ENCODE measurements around the gene UBA7. TPM values are rescaled to one million over a fixed set of nuclear protein-coding genes. Genes with fewer than 3 reads are reported as not detected.
"Not testable (repeated sequence)": the region's sequence is repeated elsewhere in the genome, so short reads cannot be mapped to it uniquely, and the experiment has no call there.

UBA7 gene
- total and polyA plus RNA-seq, 4 donors, result 16.3 to 42.9 (median 28.4) TPM

DNA sequence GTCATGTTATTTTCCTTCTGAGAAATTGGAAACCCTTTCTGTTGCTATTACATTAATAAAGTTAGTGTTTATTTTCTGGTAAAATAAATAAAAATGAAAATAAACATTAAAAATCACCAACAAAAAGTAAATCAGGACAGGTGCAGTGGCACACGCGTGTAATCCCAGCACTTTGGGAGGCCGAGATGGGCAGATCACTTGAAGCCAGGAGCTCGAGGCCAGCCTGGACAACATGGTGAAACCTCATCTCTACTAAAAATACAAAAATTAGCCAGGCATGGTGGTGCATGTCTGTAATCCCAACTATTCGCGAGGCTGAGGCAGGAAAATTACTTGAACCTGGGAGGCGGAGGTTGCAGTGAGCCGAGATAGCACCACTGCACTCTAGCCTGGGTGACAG lies 37.7 kb downstream of the UBA7 start:
- peaks cover 33% of the 10 kb centered on the region for H3K36me3 ChIP-seq (ENCODE audit: control insufficient read depth, insufficient read depth, low read length)
- peaks cover 15% of the 10 kb centered on the region for H3K4me1 ChIP-seq (ENCODE audit: control insufficient read depth, insufficient read depth, low read length)
- DNase-seq (ENCODE audit: low read depth in 4 of 6, low spot score in 6 of 6); H3K9me3 ChIP-seq (ENCODE audit: control insufficient read depth, insufficient read depth, low read length); H3K27ac ChIP-seq (ENCODE audit: low read depth, low read length); H3K27me3 ChIP-seq (ENCODE audit: control insufficient read depth, insufficient read depth, low read length); H3K4me3 ChIP-seq (ENCODE audit: low read depth, low read length): not testable (repeated sequence)
- WGBS (ENCODE audit: insufficient coverage), result 100% methylated on average over 6 of the region's 8 CpGs

DNA sequence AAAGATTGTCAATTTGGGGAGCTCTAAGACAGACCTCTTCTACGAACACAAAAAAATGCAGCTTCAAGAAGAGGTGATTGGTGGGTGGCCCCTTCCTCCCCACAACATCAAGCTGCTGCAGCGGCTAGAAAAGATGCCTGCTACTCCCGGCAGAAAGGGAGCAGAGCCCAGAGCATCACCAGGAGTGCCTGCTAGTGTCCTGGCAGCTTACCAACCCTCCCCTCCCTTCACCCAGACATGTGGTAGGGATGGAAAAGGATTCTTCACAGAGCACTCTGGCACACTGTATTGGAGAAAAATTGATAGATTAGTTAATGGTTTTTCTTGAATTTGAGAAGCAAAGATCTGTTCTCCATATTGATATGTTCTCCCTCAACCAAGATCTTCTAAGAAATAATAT lies 38.2 kb downstream of the UBA7 start:
- no peak overlapping the region for H3K27ac ChIP-seq (ENCODE audit: low read depth, low read length)
- no peak overlapping the region for H3K4me3 ChIP-seq (ENCODE audit: low read depth, low read length)
- DNase-seq (ENCODE audit: low read depth in 4 of 6, low spot score in 6 of 6), result peak in 2 of 6 donors; percentile 63 to 72
- peaks cover 10% of the 10 kb centered on the region for H3K4me1 ChIP-seq (ENCODE audit: control insufficient read depth, insufficient read depth, low read length)
- 0% methylated on average over 1 of the region's 3 CpGs for WGBS (ENCODE audit: insufficient coverage)
- no peaks in the 10 kb centered on the region for H3K27me3 ChIP-seq (ENCODE audit: control insufficient read depth, insufficient read depth, low read length)
- no peaks in the 10 kb centered on the region for H3K9me3 ChIP-seq (ENCODE audit: control insufficient read depth, insufficient read depth, low read length)
- H3K36me3 ChIP-seq (ENCODE audit: control insufficient read depth, insufficient read depth, low read length), result peaks cover 31% of the 10 kb centered on the region

DNA sequence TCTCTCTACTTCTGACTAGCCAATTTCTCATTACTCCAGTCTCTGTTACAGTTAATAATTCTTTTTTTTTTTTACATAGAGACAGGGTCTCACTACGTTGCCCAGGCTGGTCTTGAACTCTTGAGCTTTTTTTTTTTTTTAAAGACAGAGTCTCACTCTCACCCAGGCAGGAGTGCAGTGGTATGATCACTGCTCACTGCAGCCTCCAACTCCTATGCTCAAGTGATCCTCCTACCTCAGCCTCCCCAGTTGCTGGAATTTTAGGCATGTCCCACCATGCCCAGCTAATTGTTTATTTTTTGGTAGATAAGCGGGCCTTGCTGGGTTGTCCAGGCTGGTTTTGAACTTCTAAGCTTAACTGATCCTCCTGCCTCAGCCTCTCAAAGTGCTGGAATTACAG lies 41.0 kb downstream of the UBA7 start:
- Histone ChIP-seq H3K9me3 (ENCODE audit: control insufficient read depth, insufficient read depth, low read length) (no peaks in the 10 kb centered on the region), H3K36me3 (ENCODE audit: control insufficient read depth, insufficient read depth, low read length) (peaks cover 19% of the 10 kb centered on the region), H3K27ac (ENCODE audit: low read depth, low read length) (no peak overlapping the region), H3K27me3 (ENCODE audit: control insufficient read depth, insufficient read depth, low read length) (no peaks in the 10 kb centered on the region), H3K4me3 (ENCODE audit: low read depth, low read length) (no peak overlapping the region), H3K4me1 (ENCODE audit: control insufficient read depth, insufficient read depth, low read length) (peaks cover 7% of the 10 kb centered on the region)
- DNase-seq (ENCODE audit: low read depth in 4 of 6, low spot score in 6 of 6), result no peak
- 100% methylated on average over 2 of the region's 2 CpGs for WGBS (ENCODE audit: insufficient coverage)

DNA sequence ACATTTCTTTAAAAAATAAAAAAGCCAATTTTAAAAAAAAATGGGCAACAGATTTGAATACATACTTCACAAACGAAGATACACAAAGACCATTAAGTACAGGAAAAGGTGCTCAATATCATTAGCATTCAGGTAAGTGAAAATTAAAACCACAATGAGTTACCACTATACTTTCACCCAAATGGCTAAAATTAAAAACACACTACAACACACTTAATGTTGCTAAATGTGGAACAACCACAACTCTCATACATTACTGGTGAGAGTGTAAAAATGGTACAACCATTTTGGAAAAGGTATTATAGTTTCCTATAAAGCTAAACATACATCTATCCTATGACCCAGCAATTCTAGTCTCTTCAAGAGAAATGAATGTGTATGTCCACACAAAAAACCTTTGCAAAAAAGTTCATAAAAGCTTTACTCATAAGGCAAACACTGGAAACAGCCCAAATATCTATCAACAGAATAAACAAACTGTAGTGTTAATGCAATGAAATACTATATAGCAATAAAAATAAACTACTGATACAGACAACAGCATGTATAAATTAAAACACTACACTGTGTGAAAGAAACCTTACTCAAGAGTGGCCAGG lies 42.3 kb downstream of the UBA7 start:
- Histone ChIP-seq H3K9me3 (ENCODE audit: control insufficient read depth, insufficient read depth, low read length) (no peaks in the 10 kb centered on the region), H3K4me1 (ENCODE audit: control insufficient read depth, insufficient read depth, low read length) (peaks cover 7% of the 10 kb centered on the region), H3K36me3 (ENCODE audit: control insufficient read depth, insufficient read depth, low read length) (peaks cover 11% of the 10 kb centered on the region), H3K27ac (ENCODE audit: low read depth, low read length) (no peak overlapping the region), H3K27me3 (ENCODE audit: control insufficient read depth, insufficient read depth, low read length) (no peaks in the 10 kb centered on the region), H3K4me3 (ENCODE audit: low read depth, low read length) (no peak overlapping the region)
- WGBS (ENCODE audit: insufficient coverage), result no CpG with 5 or more reads among the region's 1 CpG
- no peak for DNase-seq (ENCODE audit: low read depth in 4 of 6, low spot score in 6 of 6)

DNA sequence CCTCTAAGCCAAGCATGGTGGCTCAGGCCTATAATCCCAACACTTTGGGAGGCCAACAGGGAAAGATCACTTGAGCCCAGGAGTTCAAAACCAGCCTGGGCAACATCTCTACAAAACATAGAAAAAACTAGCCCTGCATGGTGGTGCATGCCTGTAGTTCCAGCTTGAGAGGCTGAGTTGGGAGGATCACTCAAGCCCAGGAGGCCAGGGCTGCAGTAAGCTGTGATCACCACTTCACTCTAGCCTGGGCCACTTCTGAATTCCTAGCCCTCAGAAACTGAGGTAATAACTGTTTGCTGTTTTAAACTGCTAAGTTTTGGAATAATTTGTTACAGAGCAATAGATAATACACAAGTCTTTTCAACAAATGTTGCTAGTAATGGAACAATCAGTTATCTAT lies 43.8 kb downstream of the UBA7 start:
- no peak overlapping the region for H3K27ac ChIP-seq (ENCODE audit: low read depth, low read length)
- no peaks in the 10 kb centered on the region for H3K9me3 ChIP-seq (ENCODE audit: control insufficient read depth, insufficient read depth, low read length)
- no peak for DNase-seq (ENCODE audit: low read depth in 4 of 6, low spot score in 6 of 6)
- H3K4me3 ChIP-seq (ENCODE audit: low read depth, low read length), result no peak overlapping the region
- H3K27me3 ChIP-seq (ENCODE audit: control insufficient read depth, insufficient read depth, low read length), result no peaks in the 10 kb centered on the region
- no peaks in the 10 kb centered on the region for H3K4me1 ChIP-seq (ENCODE audit: control insufficient read depth, insufficient read depth, low read length)
- peaks cover 7% of the 10 kb centered on the region for H3K36me3 ChIP-seq (ENCODE audit: control insufficient read depth, insufficient read depth, low read length)

DNA sequence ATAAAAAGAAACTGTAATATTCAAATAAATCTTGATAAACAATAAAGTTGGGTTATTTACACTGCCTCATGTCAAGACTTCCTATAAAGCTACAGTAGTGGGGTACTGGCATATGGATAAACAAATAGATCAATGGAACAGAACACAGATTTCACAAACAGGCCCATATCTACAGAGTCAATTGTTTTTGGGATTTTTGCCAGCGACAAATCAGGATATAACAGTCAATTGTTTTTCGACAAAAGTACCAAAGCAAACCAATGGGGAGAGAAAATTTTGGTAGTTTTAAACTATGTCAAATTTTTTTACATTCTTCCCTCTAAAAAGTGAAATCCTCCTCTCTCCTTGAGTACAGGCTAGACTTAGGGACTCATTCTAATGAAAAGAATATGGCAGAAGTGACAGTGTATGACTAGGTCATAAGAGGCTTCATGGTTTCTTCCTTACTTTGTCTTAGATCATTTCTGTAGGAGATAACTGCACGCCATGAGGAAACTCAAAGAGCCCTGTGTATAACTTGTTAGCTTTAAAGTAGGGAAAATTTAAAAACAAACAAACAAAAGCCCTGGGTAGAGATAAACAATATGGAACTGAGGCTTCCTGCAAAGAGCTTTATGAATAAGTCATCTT lies 44.4 kb downstream of the UBA7 start:
- H3K4me1 ChIP-seq (ENCODE audit: control insufficient read depth, insufficient read depth, low read length), result no peaks in the 10 kb centered on the region
- no peaks in the 10 kb centered on the region for H3K9me3 ChIP-seq (ENCODE audit: control insufficient read depth, insufficient read depth, low read length)
- no peak overlapping the region for H3K27ac ChIP-seq (ENCODE audit: low read depth, low read length)

DNA sequence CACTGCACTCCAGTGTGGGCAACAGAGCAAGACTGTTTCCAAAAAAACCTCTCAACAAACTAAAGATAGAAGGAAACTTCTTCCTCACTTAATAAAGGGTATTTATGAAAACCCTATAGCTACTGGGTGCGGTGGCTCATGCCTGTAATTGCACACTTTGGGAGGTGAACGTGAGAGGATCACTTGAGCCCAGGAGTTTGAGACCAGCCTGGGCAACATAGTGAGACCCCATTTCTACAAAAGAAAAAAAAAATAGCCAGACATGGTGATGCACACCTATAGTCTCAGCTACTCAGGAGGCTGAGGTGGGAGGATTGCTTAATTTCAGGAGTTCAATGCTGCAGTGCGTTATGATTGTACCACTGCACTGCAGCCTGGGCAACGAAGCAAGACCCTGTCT lies 49.8 kb downstream of the UBA7 start:
- H3K27me3 ChIP-seq (ENCODE audit: control insufficient read depth, insufficient read depth, low read length), result no peaks in the 10 kb centered on the region
- WGBS (ENCODE audit: insufficient coverage), result no CpG with 5 or more reads among the region's 4 CpGs

More for the DNA sequence above, 44.4 kb downstream of the UBA7 start:
- no peak for DNase-seq (ENCODE audit: low read depth in 4 of 6, low spot score in 6 of 6)
- H3K36me3 ChIP-seq (ENCODE audit: control insufficient read depth, insufficient read depth, low read length), result peaks cover 10% of the 10 kb centered on the region
- no peaks in the 10 kb centered on the region for H3K27me3 ChIP-seq (ENCODE audit: control insufficient read depth, insufficient read depth, low read length)
- WGBS (ENCODE audit: insufficient coverage), result no CpG with 5 or more reads among the region's 3 CpGs
- no peak overlapping the region for H3K4me3 ChIP-seq (ENCODE audit: low read depth, low read length)

DNA sequence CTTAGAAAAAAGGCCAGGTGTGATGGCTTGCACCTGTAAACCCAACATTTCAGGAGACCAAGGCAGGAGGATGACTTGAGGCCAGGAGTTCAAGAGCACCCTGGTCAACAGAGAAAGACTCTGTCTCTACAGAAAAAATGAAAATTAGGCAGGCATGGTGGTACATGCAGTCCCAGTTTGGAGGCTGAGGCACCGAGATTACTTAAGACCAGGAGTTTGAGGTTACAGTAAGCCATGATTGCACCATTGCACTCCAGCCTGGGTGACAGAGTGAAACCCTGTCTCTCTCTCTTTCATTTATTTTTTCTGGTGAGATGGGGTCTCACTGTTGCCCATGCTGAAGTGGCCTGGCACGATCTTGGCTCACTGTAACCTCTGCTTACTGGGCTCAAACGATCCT lies 52.1 kb downstream of the UBA7 start:
- H3K36me3 ChIP-seq (ENCODE audit: control insufficient read depth, insufficient read depth, low read length), result peaks cover 9% of the 10 kb centered on the region
- no peaks in the 10 kb centered on the region for H3K9me3 ChIP-seq (ENCODE audit: control insufficient read depth, insufficient read depth, low read length)
- DNase-seq (ENCODE audit: low read depth in 4 of 6, low spot score in 6 of 6), result no peak
- H3K4me1 ChIP-seq (ENCODE audit: control insufficient read depth, insufficient read depth, low read length), result no peaks in the 10 kb centered on the region
- WGBS (ENCODE audit: insufficient coverage), result 90% methylated on average over 2 of the region's 3 CpGs
- no peaks in the 10 kb centered on the region for H3K27me3 ChIP-seq (ENCODE audit: control insufficient read depth, insufficient read depth, low read length)
- H3K27ac ChIP-seq (ENCODE audit: low read depth, low read length), result no peak overlapping the region
- no peak overlapping the region for H3K4me3 ChIP-seq (ENCODE audit: low read depth, low read length)

More for the DNA sequence above, 49.8 kb downstream of the UBA7 start:
- DNase-seq (ENCODE audit: low read depth in 4 of 6, low spot score in 6 of 6), result no peak
- Histone ChIP-seq H3K4me3 (ENCODE audit: low read depth, low read length) (no peak overlapping the region), H3K9me3 (ENCODE audit: control insufficient read depth, insufficient read depth, low read length) (no peaks in the 10 kb centered on the region), H3K36me3 (ENCODE audit: control insufficient read depth, insufficient read depth, low read length) (peaks cover 9% of the 10 kb centered on the region), H3K4me1 (ENCODE audit: control insufficient read depth, insufficient read depth, low read length) (no peaks in the 10 kb centered on the region), H3K27ac (ENCODE audit: low read depth, low read length) (no peak overlapping the region)

DNA sequence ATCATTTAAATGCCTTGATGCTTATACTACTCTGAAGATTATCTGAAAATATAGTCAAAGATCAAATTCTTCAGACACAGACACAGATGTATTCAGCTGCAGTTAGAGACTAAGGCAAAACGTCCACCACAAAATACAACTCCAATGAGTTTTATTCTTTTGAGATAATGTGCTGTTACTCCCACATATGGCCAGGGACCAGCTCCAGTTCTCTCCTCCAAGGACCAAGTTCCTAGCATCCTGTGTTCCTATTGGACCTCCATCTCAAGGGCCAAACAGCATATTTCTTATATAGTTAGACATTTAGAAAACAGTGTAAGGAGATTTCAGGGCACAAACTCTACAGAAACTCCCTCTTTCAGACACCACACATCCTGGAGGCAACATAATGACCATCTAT lies 54.5 kb downstream of the UBA7 start:
- H3K27ac ChIP-seq (ENCODE audit: low read depth, low read length), result no peak overlapping the region
- H3K9me3 ChIP-seq (ENCODE audit: control insufficient read depth, insufficient read depth, low read length), result no peaks in the 10 kb centered on the region
- WGBS (ENCODE audit: insufficient coverage), result no CpG with 5 or more reads among the region's 1 CpG
- no peak overlapping the region for H3K4me3 ChIP-seq (ENCODE audit: low read depth, low read length)
- no peaks in the 10 kb centered on the region for H3K27me3 ChIP-seq (ENCODE audit: control insufficient read depth, insufficient read depth, low read length)
- no peak for DNase-seq (ENCODE audit: low read depth in 4 of 6, low spot score in 6 of 6)
- H3K4me1 ChIP-seq (ENCODE audit: control insufficient read depth, insufficient read depth, low read length), result no peaks in the 10 kb centered on the region
- peaks cover 3% of the 10 kb centered on the region for H3K36me3 ChIP-seq (ENCODE audit: control insufficient read depth, insufficient read depth, low read length)

DNA sequence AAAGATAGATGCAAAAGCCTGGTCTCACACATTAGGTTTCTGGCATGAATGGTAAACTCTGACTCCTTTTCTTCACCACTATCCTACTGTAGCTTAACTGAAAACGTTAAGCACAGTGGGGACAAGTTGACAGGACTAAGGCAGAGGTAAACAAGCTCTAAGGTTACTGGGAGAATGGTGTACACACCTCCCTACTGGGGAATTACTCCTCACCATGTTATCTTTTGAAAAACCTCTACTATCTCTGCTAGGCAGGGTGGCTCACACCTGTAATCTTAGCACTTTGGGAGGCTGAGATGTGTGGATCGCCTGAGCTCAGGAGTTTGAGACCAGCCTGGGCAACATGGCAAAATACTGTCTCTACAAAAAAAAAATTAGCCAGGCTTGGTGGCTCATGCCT lies 56.6 kb downstream of the UBA7 start:
- Histone ChIP-seq H3K27me3 (ENCODE audit: control insufficient read depth, insufficient read depth, low read length) (no peaks in the 10 kb centered on the region), H3K27ac (ENCODE audit: low read depth, low read length) (no peak overlapping the region), H3K9me3 (ENCODE audit: control insufficient read depth, insufficient read depth, low read length) (no peaks in the 10 kb centered on the region), H3K36me3 (ENCODE audit: control insufficient read depth, insufficient read depth, low read length) (peaks cover 3% of the 10 kb centered on the region), H3K4me1 (ENCODE audit: control insufficient read depth, insufficient read depth, low read length) (no peaks in the 10 kb centered on the region), H3K4me3 (ENCODE audit: low read depth, low read length) (no peak overlapping the region)
- no peak for DNase-seq (ENCODE audit: low read depth in 4 of 6, low spot score in 6 of 6)
- 89% methylated on average over 1 of the region's 2 CpGs for WGBS (ENCODE audit: insufficient coverage)

Data from spinal cord (tissue), 10 donors.